ENCODE results near the gene KSR2. TPM values are rescaled to one million over a fixed set of nuclear protein-coding genes. Genes with fewer than 3 reads are reported as not detected.

Gene KSR2
- total RNA-seq, 1 experiment from 2014 or later = 1.3 TPM

GRCh38 chr12:117646520-117646919 is 322.3 kb downstream of the KSR2 start:
- Histone ChIP-seq H3K14ac (ENCODE audit: insufficient read depth, low read length) (no peak overlapping the region; the same call in 1 of the 2 replicates), H3K18ac (ENCODE audit: insufficient read length, low read depth, low read length) (no peak overlapping the region), H4K20me1 (ENCODE audit: control insufficient read depth, insufficient read depth, insufficient read length) (no peaks in the 10 kb centered on the region), H2BK120ac (ENCODE audit: low read depth, low read length, poor library complexity, severe bottlenecking) (no peak overlapping the region), H2BK20ac (ENCODE audit: low read depth, low read length, poor library complexity, severe bottlenecking) (no peak overlapping the region), H2BK5ac (ENCODE audit: insufficient read length, low read length) (no peak overlapping the region), H4K8ac (replicated peaks; ENCODE audit: insufficient read length, low read depth, low read length) (no peak overlapping the region), H3K4me2 (ENCODE audit: insufficient read depth, insufficient read length, low read length) (no peak overlapping the region), H4K5ac (ENCODE audit: insufficient read length, low read depth, low read length) (no peak overlapping the region), H3K56ac (ENCODE audit: insufficient read length, low read depth, low read length) (no peak overlapping the region), H2AFZ (ENCODE audit: low read length) (no peak overlapping the region), H3T11ph (ENCODE audit: low read length) (no peak overlapping the region), H3K4ac (ENCODE audit: low read depth, low read length) (no peak overlapping the region), H3K27ac (ENCODE audit: insufficient read length, low read depth, low read length) (no peak overlapping the region), H3K9me3 (ENCODE audit: control insufficient read depth, low read depth, low read length) (no peaks in the 10 kb centered on the region), H3K23ac (ENCODE audit: insufficient read length, low read depth, low read length) (no peak overlapping the region), H3K79me1 (ENCODE audit: insufficient read depth, low read depth, low read length, poor library complexity, severe bottlenecking) (no peaks in the 10 kb centered on the region), H3K27me3 (ENCODE audit: insufficient read depth, low read length) (no peaks in the 10 kb centered on the region), H3K23me2 (ENCODE audit: insufficient read length, low read depth, low read length, poor library complexity, severe bottlenecking) (no peaks in the 10 kb centered on the region), H2BK15ac (ENCODE audit: low read depth, low read length) (no peak overlapping the region), H4K91ac (ENCODE audit: insufficient read length, low read depth, low read length) (no peak overlapping the region), H2BK12ac (ENCODE audit: insufficient read length, low read depth, low read length) (no peak overlapping the region), H3K9ac (ENCODE audit: extremely low read depth, insufficient read length, low read length) (no peak overlapping the region), H3K4me1 (ENCODE audit: insufficient read depth, low read length) (no peaks in the 10 kb centered on the region), H3K79me2 (ENCODE audit: insufficient read depth, low read length) (no peaks in the 10 kb centered on the region), H2AK5ac (ENCODE audit: insufficient read length, low read length) (no peak overlapping the region)
- Mint-ChIP-seq H3K27ac (peak overlapping the region in 1 of 3 experiments; percentile 7; a peak in 2 of 7 replicates), H3K27me3 (ENCODE audit: low read depth) (no peaks in the 10 kb centered on the region; the same call in 1 of the 2 replicates), H3K4me3 (no peak overlapping the region), H3K9me3 (peaks cover 5% of the 10 kb centered on the region in 2 experiments), H3K4me1 (peaks cover 0 to 5% of the 10 kb centered on the region in 2 experiments; a peak in 3 of 4 replicates), H3K36me3 (ENCODE audit: insufficient read depth in 1 of 3, low read depth in 3 of 3) (peaks cover 0 to 5% (median 3%) of the 10 kb centered on the region in 3 experiments; a peak in 4 of 7 replicates)
- WGBS (ENCODE audit: extremely low coverage, insufficient read length, low lambda C conversion rate) = no CpG with 5 or more reads among the region's 7 CpGs
- DNase-seq = no peak
- no peak for TF ChIP-seq CTCF (conservative IDR thresholded peaks at IDR 0.05)

All from H9 (cell line).